Retina (tissue), 1 donor: ENCODE results near the gene PPIP5K2.
"Not testable (repeated sequence)": the region's sequence is repeated elsewhere in the genome, so short reads cannot be mapped to it uniquely, and the experiment has no call there.

Experiments used
- DNase-seq: peaks from one replicate; pipeline ENCODE4 v3.0.0-alpha.2; 2016

PPIP5K2 gene

GRCh38 chr5:103210952-103211351 is 90.9 kb downstream of the PPIP5K2 start:
- DNase-seq, result no peak

GRCh38 chr5:103211576-103212561 is 91.8 kb downstream of the PPIP5K2 start:
- DNase-seq, result no peak

GRCh38 chr5:103216137-103216536 is 96.0 kb downstream of the PPIP5K2 start:
- no peak for DNase-seq

GRCh38 chr5:103216697-103217096 is 96.6 kb downstream of the PPIP5K2 start:
- DNase-seq, result no peak

GRCh38 chr5:103217101-103217500 is 97.0 kb downstream of the PPIP5K2 start:
- DNase-seq, result no peak

GRCh38 chr5:103218164-103218563 is 98.1 kb downstream of the PPIP5K2 start:
- no peak for DNase-seq

GRCh38 chr5:103219074-103219473 is 99.0 kb downstream of the PPIP5K2 start:
- not testable (repeated sequence) for DNase-seq

- DNase-seq, result no peak
Measured at GRCh38 chr5:103223031-103223955, 103.2 kb downstream of the PPIP5K2 start.

- DNase-seq, result peak; percentile 50
Measured at GRCh38 chr5:103224118-103224893, 104.2 kb downstream of the PPIP5K2 start.

GRCh38 chr5:103224894-103225246 is 104.8 kb downstream of the PPIP5K2 start:
- no peak for DNase-seq

- DNase-seq, result no peak
Measured at GRCh38 chr5:103228061-103228460, 108.0 kb downstream of the PPIP5K2 start.

GRCh38 chr5:103228588-103228987 is 108.5 kb downstream of the PPIP5K2 start:
- DNase-seq, result no peak

- DNase-seq, result no peak
Measured at GRCh38 chr5:103232393-103232999, 112.4 kb downstream of the PPIP5K2 start.

GRCh38 chr5:103234239-103234975 is 114.3 kb downstream of the PPIP5K2 start:
- DNase-seq, result no peak

- no peak for DNase-seq
Measured at GRCh38 chr5:103235891-103236290, 115.8 kb downstream of the PPIP5K2 start.

- no peak for DNase-seq
Measured at GRCh38 chr5:103237778-103238177, 117.7 kb downstream of the PPIP5K2 start.

GRCh38 chr5:103243665-103244064 is 123.6 kb downstream of the PPIP5K2 start:
- DNase-seq, result no peak

GRCh38 chr5:103244398-103244797 is 124.3 kb downstream of the PPIP5K2 start:
- no peak for DNase-seq

GRCh38 chr5:103245761-103246160 is 125.7 kb downstream of the PPIP5K2 start:
- no peak for DNase-seq

GRCh38 chr5:103247118-103247517 is 127.0 kb downstream of the PPIP5K2 start:
- no peak for DNase-seq

GRCh38 chr5:103249068-103249467 is 129.0 kb downstream of the PPIP5K2 start:
- DNase-seq, result no peak

- DNase-seq, result no peak
Measured at GRCh38 chr5:103254921-103255320, 134.8 kb downstream of the PPIP5K2 start.
